OCI-LY7 (cell line): ENCODE data around the gene TWNK.

Experiments used
- EZH2phosphoT487 ChIP-seq: fragments of 200-600 bp; sonication (generic); IDR thresholded peaks from 2 replicates; pipeline ENCODE4 v1.6.1; 2018; ENCODE audit warnings: low read depth, borderline replicate concordance, mild to moderate bottlenecking, mixed run types, antibody characterized with exemption, low read length, moderate library complexity, mixed read lengths
- TF ChIP-seq, protein P1 (sequence below): fragments of 200-600 bp; sonication (generic); conservative IDR thresholded peaks from 2 replicates; pipeline ENCODE4 v1.5.1; 2014; ENCODE audit warnings: mild to moderate bottlenecking, antibody characterized with exemption, low read length, moderate library complexity, mixed read lengths

DNA sequence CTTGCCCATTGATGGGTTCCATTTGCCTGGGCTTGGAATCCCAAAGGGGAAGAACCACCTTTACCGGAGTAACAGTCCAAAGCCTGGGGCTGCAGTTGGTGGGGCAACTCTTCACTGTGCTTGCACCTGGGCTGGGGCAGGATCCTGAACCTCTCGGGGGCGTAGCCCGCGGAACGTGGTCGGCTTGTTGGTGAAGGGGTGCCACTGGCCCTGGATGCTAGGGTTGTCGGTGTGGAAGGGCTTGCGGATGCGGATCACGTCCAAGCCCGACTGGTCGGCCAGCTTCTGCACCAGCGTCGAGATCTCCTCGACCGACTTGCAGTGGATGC lies 756 bp upstream of the TWNK start:
- TF ChIP-seq, protein P1, sequence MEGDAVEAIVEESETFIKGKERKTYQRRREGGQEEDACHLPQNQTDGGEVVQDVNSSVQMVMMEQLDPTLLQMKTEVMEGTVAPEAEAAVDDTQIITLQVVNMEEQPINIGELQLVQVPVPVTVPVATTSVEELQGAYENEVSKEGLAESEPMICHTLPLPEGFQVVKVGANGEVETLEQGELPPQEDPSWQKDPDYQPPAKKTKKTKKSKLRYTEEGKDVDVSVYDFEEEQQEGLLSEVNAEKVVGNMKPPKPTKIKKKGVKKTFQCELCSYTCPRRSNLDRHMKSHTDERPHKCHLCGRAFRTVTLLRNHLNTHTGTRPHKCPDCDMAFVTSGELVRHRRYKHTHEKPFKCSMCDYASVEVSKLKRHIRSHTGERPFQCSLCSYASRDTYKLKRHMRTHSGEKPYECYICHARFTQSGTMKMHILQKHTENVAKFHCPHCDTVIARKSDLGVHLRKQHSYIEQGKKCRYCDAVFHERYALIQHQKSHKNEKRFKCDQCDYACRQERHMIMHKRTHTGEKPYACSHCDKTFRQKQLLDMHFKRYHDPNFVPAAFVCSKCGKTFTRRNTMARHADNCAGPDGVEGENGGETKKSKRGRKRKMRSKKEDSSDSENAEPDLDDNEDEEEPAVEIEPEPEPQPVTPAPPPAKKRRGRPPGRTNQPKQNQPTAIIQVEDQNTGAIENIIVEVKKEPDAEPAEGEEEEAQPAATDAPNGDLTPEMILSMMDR = no peak
- TF ChIP-seq EZH2phosphoT487 = no peak
